ENCODE data around the gene C11orf98.

- TF ChIP-seq CTCF (conservative IDR thresholded peaks at IDR 0.05 in 1 of 2, IDR thresholded peaks at IDR 0.05 in 1 of 2; ENCODE audit: low read depth in 1 of 2, low read length in 2 of 2) (no peak), EZH2 (IDR thresholded peaks at IDR 0.05; ENCODE audit: low read length, missing control alignments) (no peak)
Measured at GRCh38 chr11:62708392-62708791, 43.4 kb upstream of the C11orf98 start.
